HepG2 (cell line): ENCODE results near the gene NHERF2. TPM values are rescaled to one million over a fixed set of nuclear protein-coding genes. Genes with fewer than 3 reads are reported as not detected.

Experiments
- DPF2 ChIP-seq: sonication (generic); formaldehyde crosslinking; IDR thresholded peaks from 2 replicates; pipeline ENCODE4 v1.4.0; 2020; ENCODE audit warnings: mild to moderate bottlenecking, low read depth, missing genetic modification reagents, borderline replicate concordance
- ELF4 ChIP-seq: sonication (generic); formaldehyde crosslinking; IDR thresholded peaks from 2 replicates; pipeline ENCODE4 v1.5.0; 2020; ENCODE audit warnings: missing genetic modification reagents, mild to moderate bottlenecking, moderate library complexity, borderline replicate concordance
- GPBP1L1 ChIP-seq: sonication (generic); formaldehyde crosslinking; IDR thresholded peaks from 2 replicates; pipeline ENCODE4 v1.5.0; 2020; ENCODE audit warnings: mild to moderate bottlenecking, missing genetic modification reagents
- HCFC1 ChIP-seq: fragments of 150-350 bp; IDR thresholded peaks from 2 replicates; pipeline ENCODE4 v1.6.1; 2014; ENCODE audit warnings: low read depth, low read length
- IRF1 ChIP-seq: sonication (generic); formaldehyde crosslinking; IDR thresholded peaks from 2 replicates; pipeline ENCODE4 v1.4.0; 2020; ENCODE audit warnings: low read depth, mild to moderate bottlenecking, missing genetic modification reagents
- KAT2B ChIP-seq: fragments of 150-350 bp; IDR thresholded peaks from 2 replicates; pipeline ENCODE4 v1.6.1; 2014; ENCODE audit warnings: low read depth, low read length, borderline replicate concordance
- MAZ ChIP-seq, 2 experiments: sonication (generic) in 1 of 2; formaldehyde crosslinking in 1 of 2; IDR thresholded peaks; 2 replicates each; pipeline versions ENCODE4 v1.5.0 to v1.6.1; 2012 to 2020; ENCODE audit warnings: low read depth in 2 of 2, mild to moderate bottlenecking in 2 of 2, borderline replicate concordance in 1 of 2, improper control_type of control experiment in 1 of 2, low read length in 1 of 2, missing genetic modification reagents in 1 of 2, moderate library complexity in 1 of 2
- MBNL3 ChIP-seq: fragments of 250-450 bp; sonication (Bioruptor Pico); conservative IDR thresholded peaks from 2 replicates; pipeline ENCODE4 v1.8.0; 2022; ENCODE audit warnings: mild to moderate bottlenecking, inconsistent platforms
- MXD4 ChIP-seq: IDR thresholded peaks from 2 replicates; pipeline ENCODE4 v1.6.1; 2016; ENCODE audit warnings: mild to moderate bottlenecking, missing biosample characterization, missing genetic modification reagents
- NFKBIZ ChIP-seq: IDR thresholded peaks from 2 replicates; pipeline ENCODE4 v1.6.1; 2018; ENCODE audit warnings: missing genetic modification reagents, missing compliant biosample characterization
- NRL ChIP-seq: sonication (generic); formaldehyde crosslinking; IDR thresholded peaks from 2 replicates; pipeline ENCODE4 v1.5.0; 2020; ENCODE audit warnings: missing genetic modification reagents, mild to moderate bottlenecking, moderate library complexity, borderline replicate concordance
- RCOR2 ChIP-seq: IDR thresholded peaks from 2 replicates; pipeline ENCODE4 v1.6.1; 2016; ENCODE audit warnings: missing biosample characterization, missing genetic modification reagents
- SIX4 ChIP-seq: sonication (generic); formaldehyde crosslinking; IDR thresholded peaks from 2 replicates; pipeline ENCODE4 v1.4.0; 2020; ENCODE audit warnings: missing genetic modification reagents
- TMF1 ChIP-seq: sonication (generic); formaldehyde crosslinking; IDR thresholded peaks from 2 replicates; pipeline ENCODE4 v1.8.1; 2022; ENCODE audit warnings: low read depth, missing genetic modification reagents
- TRIM24 ChIP-seq: sonication (generic); formaldehyde crosslinking; IDR thresholded peaks from 2 replicates; pipeline ENCODE4 v1.8.0; 2022; ENCODE audit warnings: mild to moderate bottlenecking, missing genetic modification reagents
- WIZ ChIP-seq: sonication (generic); formaldehyde crosslinking; IDR thresholded peaks from 2 replicates; pipeline ENCODE4 v1.5.1; 2020; ENCODE audit warnings: mild to moderate bottlenecking, missing genetic modification reagents
- ZBTB3 ChIP-seq: sonication (generic); formaldehyde crosslinking; IDR thresholded peaks from 2 replicates; pipeline ENCODE4 v1.4.0; 2020; ENCODE audit warnings: low read depth, mild to moderate bottlenecking, moderate library complexity, missing genetic modification reagents, borderline replicate concordance
- ZBTB8A ChIP-seq: sonication (generic); formaldehyde crosslinking; IDR thresholded peaks from 2 replicates; pipeline ENCODE4 v1.4.0; 2020; ENCODE audit warnings: mild to moderate bottlenecking, low read depth, missing genetic modification reagents, borderline replicate concordance
- ZKSCAN5 ChIP-seq: sonication (generic); formaldehyde crosslinking; IDR thresholded peaks from 2 replicates; pipeline ENCODE4 v1.5.1; 2020; ENCODE audit warnings: mild to moderate bottlenecking, missing genetic modification reagents
- ZNF234 ChIP-seq: sonication (generic); formaldehyde crosslinking; conservative IDR thresholded peaks from 2 replicates; pipeline ENCODE4 v1.5.1; 2020; ENCODE audit warnings: mild to moderate bottlenecking, missing genetic modification reagents
- ZNF792 ChIP-seq: IDR thresholded peaks from 2 replicates; pipeline ENCODE4 v1.6.1; 2016
- ZSCAN30 ChIP-seq: sonication (generic); formaldehyde crosslinking; IDR thresholded peaks from 2 replicates; pipeline ENCODE4 v1.5.0; 2020; ENCODE audit warnings: mild to moderate bottlenecking, missing genetic modification reagents
- polyA plus RNA-seq, 8 experiments: library from polyadenylated mRNA; depleted of rRNA in 3 of 8; stranded (reverse) in 7 of 8; unstranded in 1 of 8; fragments of >200 nt; fragmentation: Illumina TruSeq in 4 of 8; extraction: Trizol in 4 of 8; gene quantifications; 2 replicates each; pipeline versions ENCODE4 v1.2.1 to v1.2.3, GENCODE V29; 2011 to 2016; ENCODE audit warnings: low read depth in 4 of 8, missing spikeins in 1 of 8, mixed read lengths in 1 of 8; ENCODE audit not compliant: insufficient read depth in 1 of 8
- total RNA-seq, 5 experiments: library from RNA; depleted of rRNA; stranded (reverse); fragments of >200 nt; fragmentation: Illumina TruSeq; extraction: Trizol; gene quantifications; 2 replicates each; pipeline ENCODE4 v1.2.3, GENCODE V29; 2016; ENCODE audit warnings: low read depth in 1 of 5
- TF ChIP-seq, protein P1 (sequence below): sonication (generic); formaldehyde crosslinking; IDR thresholded peaks from 2 replicates; pipeline ENCODE4 v1.8.0; 2022; ENCODE audit warnings: mild to moderate bottlenecking, missing genetic modification reagents
- TF ChIP-seq, protein P2 (sequence below): sonication (generic); IDR thresholded peaks from 2 replicates; pipeline ENCODE4 v1.6.1; 2016; ENCODE audit warnings: low read depth, borderline replicate concordance
- TF ChIP-seq, protein P3 (sequence below): sonication (generic); formaldehyde crosslinking; IDR thresholded peaks from 2 replicates; pipeline ENCODE4 v1.5.0; 2020; ENCODE audit warnings: missing genetic modification reagents, mild to moderate bottlenecking, borderline replicate concordance

The NHERF2 gene
- total and polyA plus RNA-seq, 2 of the 13 experiments (the other 11 are each of a cell fraction or from before 2014, with no cell fraction given) = 23.7 to 39.3 TPM

DNA sequence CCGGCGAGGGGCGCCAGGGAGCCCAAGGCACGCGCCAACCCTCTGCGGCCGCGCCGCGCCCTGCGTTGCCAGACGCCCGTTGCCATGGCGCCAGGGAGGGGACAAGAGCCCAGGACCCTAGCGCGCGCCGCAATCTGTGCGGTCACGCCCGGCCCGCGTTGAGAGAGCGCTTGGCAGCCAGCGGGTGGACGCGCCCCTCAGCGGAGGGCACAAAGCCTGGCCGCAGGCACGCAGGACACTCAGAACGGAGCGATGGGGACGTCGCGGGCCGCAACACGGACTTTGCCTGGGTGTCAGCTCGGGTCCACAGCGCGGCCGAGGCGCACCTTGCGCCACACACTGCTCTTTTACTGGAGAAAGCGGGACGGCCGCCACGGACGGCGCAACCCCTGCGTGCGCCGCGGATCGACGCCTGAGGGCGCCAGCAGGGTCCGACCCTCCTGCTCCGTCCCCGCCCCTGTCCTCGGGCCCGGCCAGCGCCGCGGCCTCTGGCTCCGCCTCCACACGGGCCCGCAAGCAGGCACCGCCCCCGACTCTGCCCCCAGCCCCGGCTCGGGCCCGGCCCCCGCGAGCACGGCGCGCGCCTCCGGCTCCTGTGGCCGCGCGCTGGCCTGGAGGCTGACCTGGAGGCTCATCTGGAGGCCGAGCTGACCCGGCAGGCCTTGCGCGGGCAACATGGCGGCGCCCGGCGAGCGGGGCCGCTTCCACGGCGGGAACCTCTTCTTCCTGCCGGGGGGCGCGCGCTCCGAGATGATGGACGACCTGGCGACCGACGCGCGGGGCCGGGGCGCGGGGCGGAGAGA lies 43.0 kb upstream of the NHERF2 start, which contains the start of gene GFER (continued):
- TF ChIP-seq, protein P1, sequence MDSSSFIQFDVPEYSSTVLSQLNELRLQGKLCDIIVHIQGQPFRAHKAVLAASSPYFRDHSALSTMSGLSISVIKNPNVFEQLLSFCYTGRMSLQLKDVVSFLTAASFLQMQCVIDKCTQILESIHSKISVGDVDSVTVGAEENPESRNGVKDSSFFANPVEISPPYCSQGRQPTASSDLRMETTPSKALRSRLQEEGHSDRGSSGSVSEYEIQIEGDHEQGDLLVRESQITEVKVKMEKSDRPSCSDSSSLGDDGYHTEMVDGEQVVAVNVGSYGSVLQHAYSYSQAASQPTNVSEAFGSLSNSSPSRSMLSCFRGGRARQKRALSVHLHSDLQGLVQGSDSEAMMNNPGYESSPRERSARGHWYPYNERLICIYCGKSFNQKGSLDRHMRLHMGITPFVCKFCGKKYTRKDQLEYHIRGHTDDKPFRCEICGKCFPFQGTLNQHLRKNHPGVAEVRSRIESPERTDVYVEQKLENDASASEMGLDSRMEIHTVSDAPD (CRISPR knock-in tag) = no peak
- TF ChIP-seq NRL (peak; percentile 33; the same call in 1 of the 2 replicates), ZSCAN30 (CRISPR knock-in tag) (no peak), MAZ (IDR thresholded peaks at IDR 0.05; ENCODE audit: borderline replicate concordance, low read depth, low read length) (peak; percentile 76; the same call in 1 of the 2 replicates), MAZ (CRISPR knock-in tag; IDR thresholded peaks at IDR 0.05; ENCODE audit: low read depth) (peak; percentile 85), ELF4 (no peak), HCFC1 (peak; percentile 51), MBNL3 (no peak), ZKSCAN5 (no peak), NFKBIZ (CRISPR knock-in tag) (0 out of 2 replicates have a peak, but pooled peaks have one; percentile 32), GPBP1L1 (no peak), DPF2 (no peak), SIX4 (no peak), ZNF792 (CRISPR knock-in tag) (no peak), MXD4 (CRISPR knock-in tag) (peak; percentile 50; the same call in 1 of the 2 replicates), RCOR2 (CRISPR knock-in tag) (no peak), TMF1 (CRISPR knock-in tag) (peak; percentile 23), ZBTB8A (CRISPR knock-in tag) (no peak), ZBTB3 (no peak; the same call in 1 of the 2 replicates), WIZ (CRISPR knock-in tag) (no peak), TRIM24 (no peak), IRF1 (CRISPR knock-in tag) (no peak), KAT2B (no peak), ZNF234 (CRISPR knock-in tag) (peak; percentile 78; the same call in 1 of the 2 replicates)
- TF ChIP-seq, protein P2, sequence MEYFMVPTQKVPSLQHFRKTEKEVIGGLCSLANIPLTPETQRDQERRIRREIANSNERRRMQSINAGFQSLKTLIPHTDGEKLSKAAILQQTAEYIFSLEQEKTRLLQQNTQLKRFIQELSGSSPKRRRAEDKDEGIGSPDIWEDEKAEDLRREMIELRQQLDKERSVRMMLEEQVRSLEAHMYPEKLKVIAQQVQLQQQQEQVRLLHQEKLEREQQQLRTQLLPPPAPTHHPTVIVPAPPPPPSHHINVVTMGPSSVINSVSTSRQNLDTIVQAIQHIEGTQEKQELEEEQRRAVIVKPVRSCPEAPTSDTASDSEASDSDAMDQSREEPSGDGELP = no peak
- TF ChIP-seq, protein P3, sequence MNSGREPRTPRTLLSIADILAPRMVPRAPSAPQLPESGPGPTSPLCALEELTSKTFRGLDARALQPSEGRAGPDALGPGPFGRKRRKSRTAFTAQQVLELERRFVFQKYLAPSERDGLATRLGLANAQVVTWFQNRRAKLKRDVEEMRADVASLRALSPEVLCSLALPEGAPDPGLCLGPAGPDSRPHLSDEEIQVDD = no peak
